Gastrocnemius medialis (tissue), 4 donors: ENCODE results near the gene STKLD1. TPM values are rescaled to one million over a fixed set of nuclear protein-coding genes. Genes with fewer than 3 reads are reported as not detected.
"Not testable (repeated sequence)": the region's sequence is repeated elsewhere in the genome, so short reads cannot be mapped to it uniquely, and the experiment has no call there.

Source experiments
- ATAC-seq, 2 donors: fragments of 150-250 bp; one replicate each; pipeline ENCODE4 v1.9.1; 2016
- DNase-seq, 2 donors: peaks; one replicate each; pipeline ENCODE4 v3.0.0-alpha.2; 2019
- H3K27ac ChIP-seq, 4 donors: fragments of 200-600 bp; sonication (generic); 1 replicate in 1 of 4; 2 replicates in 3 of 4; pipeline ENCODE4 v1.5.1; 2016 to 2018; ENCODE audit warnings: mild to moderate bottlenecking in 2 of 4, moderate library complexity in 1 of 4
- H3K27me3 ChIP-seq, 3 donors: fragments of 200-600 bp; sonication (generic) in 2 of 3; 1 replicate in 1 of 3; 2 replicates in 2 of 3; pipeline versions ENCODE4 v1.5.1 to v1.6.0; 2016 to 2019; ENCODE audit warnings: mild to moderate bottlenecking in 1 of 3, moderate library complexity in 1 of 3
- H3K36me3 ChIP-seq, 2 donors: fragments of 200-600 bp; sonication (generic) in 1 of 2; one replicate each; pipeline ENCODE4 v1.5.1; 2017 to 2018
- H3K4me1 ChIP-seq, 2 donors: fragments of 200-600 bp; sonication (generic) in 1 of 2; one replicate each; pipeline ENCODE4 v1.5.1; 2016 to 2017; ENCODE audit warnings: mild to moderate bottlenecking in 2 of 2
- H3K4me3 ChIP-seq, 4 donors: fragments of 200-600 bp; sonication (generic) in 3 of 4; 1 replicate in 1 of 4; 2 replicates in 3 of 4; pipeline ENCODE4 v1.5.1; 2016 to 2019; ENCODE audit warnings: mild to moderate bottlenecking in 2 of 4
- H3K9me3 ChIP-seq, 3 donors: fragments of 200-600 bp; sonication (generic) in 2 of 3; 1 replicate in 1 of 3; 2 replicates in 2 of 3; pipeline ENCODE4 v1.5.1; 2016 to 2019
- CTCF ChIP-seq, 5 experiments: fragments of 450-650 bp in 3 of 5; fragments of 200-600 bp in 2 of 5; sonication (generic) in 2 of 5; IDR thresholded peaks in 4 of 5; conservative IDR thresholded peaks in 1 of 5; 1 replicate in 4 of 5; 2 replicates in 1 of 5; pipeline ENCODE4 v1.5.1; 2016 to 2019; ENCODE audit warnings: antibody characterized with exemption in 5 of 5, mild to moderate bottlenecking in 3 of 5, moderate library complexity in 3 of 5
- POLR2A ChIP-seq, 2 donors: fragments of 450-650 bp; IDR thresholded peaks; one replicate each; pipeline ENCODE4 v1.6.1; 2017; ENCODE audit warnings: antibody characterized with exemption in 2 of 2, mild to moderate bottlenecking in 2 of 2, moderate library complexity in 2 of 2
- in situ Hi-C, 4 donors: fragments of 200-750 bp; cut with MboI; loops; one replicate each; pipeline versions ENCODE4 v1.15.0 to v1.8.0; 2017; ENCODE audit warnings: low sequenced_read_pairs in 4 of 4
- intact Hi-C: fragments of 100-400 bp; cut with DNase I; formaldehyde crosslinking; loops from one replicate; pipeline ENCODE4 v1.15.1; 2023; ENCODE audit warnings: low total_unique reads
- total RNA-seq, 4 donors: library from RNA; depleted of rRNA; stranded (reverse); fragments of >200 nt; gene quantifications; one replicate each; pipeline versions ENCODE4 v1.1.0 to v1.2.3, GENCODE V29; 2016

The STKLD1 gene
- 1 to 10 TPM in 2 of 4 donors, under 1 TPM in 1, not detected in 1; 0.35 to 1.4 (median 1.1) TPM for total RNA-seq

DNA sequence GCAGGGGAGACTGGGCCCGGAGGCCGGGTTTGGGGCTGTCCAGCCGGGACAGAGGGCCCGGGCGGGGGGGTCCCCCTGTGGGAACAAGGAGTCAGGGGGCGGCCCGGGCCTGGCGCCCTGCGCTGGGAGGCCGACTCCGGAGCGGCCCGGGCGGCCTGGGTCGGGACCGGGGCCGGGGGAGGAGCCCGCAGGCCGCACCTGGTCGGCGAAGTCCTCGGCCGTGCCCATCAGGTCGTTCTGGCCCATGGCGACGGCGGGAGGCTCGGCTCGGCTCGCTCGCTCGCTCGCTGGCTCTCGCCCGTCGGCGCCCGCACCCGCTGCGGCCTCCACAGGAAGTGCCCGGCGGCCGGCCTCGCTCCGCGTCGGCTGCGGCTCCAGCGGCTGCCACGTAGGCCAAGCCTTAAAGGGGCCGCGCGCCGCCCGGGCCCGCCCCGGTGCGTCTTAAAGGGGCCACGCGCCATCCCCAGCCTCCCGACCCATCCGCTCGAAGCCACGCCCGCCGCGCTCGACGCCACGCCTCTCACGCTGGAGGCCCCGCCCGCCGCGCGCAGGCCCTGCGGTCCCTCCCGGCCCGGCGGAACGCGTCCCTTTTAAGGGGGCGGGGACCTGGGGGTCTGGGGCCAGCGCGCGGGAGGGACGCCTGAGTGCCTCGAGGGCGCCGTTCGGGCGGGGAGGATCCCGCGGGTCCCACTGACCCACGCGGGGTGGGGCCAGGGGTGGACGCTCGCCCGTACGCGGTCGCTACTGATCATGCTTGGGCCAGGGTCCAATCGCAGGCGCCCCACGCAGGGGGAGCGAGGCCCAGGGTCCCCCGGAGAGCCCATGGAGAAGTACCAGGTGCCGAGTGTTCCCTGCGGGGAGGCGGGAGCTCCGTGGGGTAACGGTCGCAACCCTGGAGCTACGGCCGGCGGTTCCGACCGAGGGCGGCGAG is at the start of gene STKLD1, which contains the start of gene SURF4:
Gene STKLD1 (plus strand): TSS at position 643 of the 931 bp plus-strand sequence. CDS start 108 bp downstream, at position 751.
Gene SURF4 (minus strand): TSS at position 337 of the 931 bp plus-strand sequence. CDS start 91 bp downstream, at position 246.
- Histone ChIP-seq H3K27me3 (no peaks in the 10 kb centered on the region), H3K4me1 (peaks cover 35 to 43% of the 10 kb centered on the region in 2 donors), H3K9me3 (no peaks in the 10 kb centered on the region), H3K27ac (peak within 1 kb of the TSS; percentile 77 to 97 (median 90)), H3K4me3 (peak within 1 kb of the TSS; percentile 77 to 96 (median 88)), H3K36me3 (no peaks in the 10 kb centered on the region)
- in situ Hi-C loops (no loop called here), intact Hi-C loops (loop anchor here (1.0 to 10.0 kb wide), 4 partner anchors 19 to 649 kb away; partner anchors contain the start of genes BRD3OS, REXO4, SURF1 and SURF2)
- TF ChIP-seq CTCF (IDR thresholded peaks at IDR 0.05 in 4 of 5, conservative IDR thresholded peaks at IDR 0.05 in 1 of 5) (peak in 2 of 5 experiments; percentile 50 to 55), POLR2A (IDR thresholded peaks at IDR 0.05) (peak; percentile 95 to 97)
- DNase-seq (peak; percentile 90 to 95), ATAC-seq (peak; percentile 89 to 91)

- in situ Hi-C loops, H3K27ac ChIP-seq, intact Hi-C loops, H3K4me3 ChIP-seq, H3K27me3 ChIP-seq, H3K9me3 ChIP-seq, ATAC-seq, H3K4me1 ChIP-seq, DNase-seq: not testable (repeated sequence)
- H3K36me3 ChIP-seq, result peaks cover 0 to 20% of the 10 kb centered on the region in 2 donors
Measured at GRCh38 chr9:133327021-133327420, 49.1 kb upstream of the STKLD1 start.

DNA sequence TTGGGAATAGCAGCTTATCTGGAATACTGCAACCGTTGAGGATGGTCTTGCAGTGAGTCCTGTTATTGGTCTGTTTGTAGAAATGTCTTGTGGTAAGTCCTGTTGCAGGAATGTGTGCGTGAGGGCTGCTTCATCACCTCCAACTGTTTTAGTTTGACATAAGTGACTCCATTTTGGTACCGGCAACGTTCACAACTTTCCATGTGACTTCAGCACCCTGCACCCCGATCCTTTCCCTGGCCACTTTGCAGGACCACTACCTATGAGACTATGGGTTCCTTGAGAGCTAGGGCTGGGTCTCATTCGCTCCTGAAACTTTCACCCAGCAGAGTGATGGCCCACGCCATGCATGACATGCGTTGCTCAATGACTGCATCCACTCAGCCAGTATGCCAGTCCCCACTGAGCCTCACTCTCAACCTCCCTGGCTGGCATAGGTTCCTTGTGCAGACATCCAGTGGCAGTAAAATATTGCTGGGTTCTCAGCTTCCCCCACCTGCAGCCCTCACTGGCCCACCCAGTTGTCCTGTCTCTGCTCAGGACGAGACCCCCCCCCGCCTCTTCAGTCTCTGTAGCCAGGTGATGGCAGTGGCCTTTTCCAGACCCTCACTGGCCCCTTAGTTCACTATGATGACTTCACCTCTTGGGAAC is 48.2 kb upstream of the STKLD1 start:
- in situ Hi-C loops (no loop called here), intact Hi-C loops (loop anchor here (2.0 kb wide), 1 partner anchor 141 kb away; no protein-coding TSS in a partner anchor)
- no peaks in the 10 kb centered on the region for H3K9me3 ChIP-seq
- no peak overlapping the region for H3K4me3 ChIP-seq
- no peaks in the 10 kb centered on the region for H3K27me3 ChIP-seq
- peaks cover 0 to 29% of the 10 kb centered on the region in 2 donors for H3K36me3 ChIP-seq
- TF ChIP-seq CTCF (IDR thresholded peaks at IDR 0.05 in 4 of 5, conservative IDR thresholded peaks at IDR 0.05 in 1 of 5) (no peak), POLR2A (IDR thresholded peaks at IDR 0.05) (no peak)
- H3K4me1 ChIP-seq, result no peaks in the 10 kb centered on the region
- ATAC-seq, result no peak
- no peak overlapping the region for H3K27ac ChIP-seq
- no peak for DNase-seq

DNA sequence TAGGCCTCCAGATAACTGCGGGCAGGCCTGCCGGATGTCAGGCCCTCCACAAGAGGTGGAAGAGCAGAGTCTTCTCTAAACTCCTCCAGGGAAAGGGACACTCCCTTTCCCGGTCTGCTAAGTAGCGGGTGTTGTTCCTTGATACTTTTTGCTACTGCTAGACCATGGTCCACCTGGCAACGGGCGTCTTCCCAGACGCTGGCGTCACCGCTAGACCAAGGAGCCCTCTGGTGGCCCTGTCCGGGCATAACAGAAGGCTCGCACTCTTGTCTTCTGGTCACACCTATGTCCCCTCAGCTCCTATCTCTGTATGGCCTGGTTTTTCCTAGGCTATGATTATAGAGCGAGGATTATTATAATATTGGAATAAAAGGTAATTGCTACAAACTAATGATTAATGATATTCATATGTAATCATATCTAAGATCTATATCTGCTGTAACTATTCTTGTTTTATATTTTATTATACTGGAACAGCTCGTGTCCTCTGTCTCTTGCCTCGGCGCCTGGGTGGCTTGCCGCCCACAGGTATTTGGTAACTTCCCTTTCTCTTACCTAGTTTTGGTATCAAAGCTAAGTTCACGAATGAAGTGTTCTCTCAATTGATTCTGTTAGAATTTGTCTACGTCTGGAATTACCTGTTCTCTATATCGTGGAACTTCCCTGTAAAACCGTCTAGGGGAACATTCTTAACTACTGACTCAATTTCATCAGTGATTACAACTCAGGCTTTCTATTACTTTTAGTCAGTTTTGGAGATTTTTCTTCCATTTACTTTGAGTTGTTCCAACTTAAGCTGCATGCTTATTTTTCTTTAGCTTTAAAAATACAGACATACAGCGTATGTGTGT is 46.6 kb upstream of the STKLD1 start:
- ATAC-seq, H3K27me3 ChIP-seq, H3K4me1 ChIP-seq, H3K9me3 ChIP-seq, in situ Hi-C loops, H3K4me3 ChIP-seq: not testable (repeated sequence)
- peaks cover 0 to 45% of the 10 kb centered on the region in 2 donors for H3K36me3 ChIP-seq
- intact Hi-C loops, result loop anchor here (2.0 kb wide), 1 partner anchor 143 kb away; no protein-coding TSS in a partner anchor
- peak; percentile 31 to 59 (median 50) for TF ChIP-seq CTCF (IDR thresholded peaks at IDR 0.05 in 4 of 5, conservative IDR thresholded peaks at IDR 0.05 in 1 of 5)
- H3K27ac ChIP-seq, result peak overlapping the region in 1 of 4 donors; percentile 13
- DNase-seq, result peak in 1 of 2 donors; percentile 47
